ENCODE data around the gene SUMF2. TPM values are rescaled to one million over a fixed set of nuclear protein-coding genes. Genes with fewer than 3 reads are reported as not detected.
"Not testable (repeated sequence)": the region's sequence is repeated elsewhere in the genome, so short reads cannot be mapped to it uniquely, and the experiment has no call there.

The SUMF2 gene
- total and polyA plus RNA-seq, 2 experiments from 2014 or later = 186 to 188 TPM

- Histone ChIP-seq H2AFZ (no peak overlapping the region), H3F3A (ENCODE audit: insufficient read depth) (peaks cover 56% of the 10 kb centered on the region), H3K9me3 (ENCODE audit: low read depth) (no peaks in the 10 kb centered on the region), H3K9ac (peak overlapping the region; percentile 95), H3K9me2 (ENCODE audit: insufficient read depth) (no peaks in the 10 kb centered on the region), H3K36me3 (ENCODE audit: low read depth) (peaks cover 44% of the 10 kb centered on the region), H4K20me1 (ENCODE audit: insufficient read depth) (no peaks in the 10 kb centered on the region), H3K4me2 (ENCODE audit: unreplicated experiment) (peak overlapping the region; percentile 66), H3K4me3 (peak overlapping the region; percentile 87), H3K27me3 (replicated peaks; ENCODE audit: insufficient read depth) (no peaks in the 10 kb centered on the region), H3K79me2 (ENCODE audit: insufficient read depth) (peaks cover 86% of the 10 kb centered on the region), H3K27ac (no peak overlapping the region), H3K4me1 (ENCODE audit: insufficient read depth) (peaks cover 8% of the 10 kb centered on the region)
- no peak for TF ChIP-seq EZH2 (IDR thresholded peaks at IDR 0.05; ENCODE audit: insufficient read depth, poor library complexity, severe bottlenecking)
- no peak for TF ChIP-seq EZH2phosphoT487 (IDR thresholded peaks at IDR 0.05; ENCODE audit: insufficient read depth, low read depth)
- DNase-seq = no peak
- in situ Hi-C loops (cut with MboI) = loop anchor here (25.0 kb wide), 1 partner anchor 1291 kb away; the partner anchor contains the start of gene SEC61G
- 87 to 90% methylated on average over 9 of the region's 9 CpGs for WGBS, 2 experiments (ENCODE audit: low coverage in 1 of 2, low lambda C conversion rate in 2 of 2, missing lambda C conversion rate in 2 of 2)
Observed at GRCh38 chr7:56053379-56053778, 10.7 kb upstream of the SUMF2 start.

GRCh38 chr7:56053993-56054392 is 10.1 kb upstream of the SUMF2 start:
- no peak overlapping the region for H2AFZ ChIP-seq
- H3K9me3 ChIP-seq (ENCODE audit: low read depth) = no peaks in the 10 kb centered on the region
- H3K9me2 ChIP-seq (ENCODE audit: insufficient read depth) = no peaks in the 10 kb centered on the region
- peak overlapping the region; percentile 95; the same call in 1 of the 2 replicates for H3K9ac ChIP-seq
- H3K4me2 ChIP-seq (ENCODE audit: unreplicated experiment) = peak overlapping the region; percentile 66
- peaks cover 47% of the 10 kb centered on the region for H3K36me3 ChIP-seq (ENCODE audit: low read depth)
- in situ Hi-C loops (cut with MboI) = loop anchor here (25.0 kb wide), 1 partner anchor 1292 kb away; the partner anchor contains the start of gene SEC61G
- H3K79me2 ChIP-seq (ENCODE audit: insufficient read depth) = peaks cover 92% of the 10 kb centered on the region
- peaks cover 8% of the 10 kb centered on the region for H3K4me1 ChIP-seq (ENCODE audit: insufficient read depth)
- H3K27ac ChIP-seq = no peak overlapping the region
- no peak overlapping the region for H3K4me3 ChIP-seq
- DNase-seq = no peak
- no peaks in the 10 kb centered on the region for H4K20me1 ChIP-seq (ENCODE audit: insufficient read depth)
- WGBS, 2 experiments (ENCODE audit: low coverage in 1 of 2, low lambda C conversion rate in 2 of 2, missing lambda C conversion rate in 2 of 2) = 72 to 85% methylated on average over 2 of the region's 2 CpGs
- H3F3A ChIP-seq (ENCODE audit: insufficient read depth) = peaks cover 57% of the 10 kb centered on the region
- H3K27me3 ChIP-seq (replicated peaks; ENCODE audit: insufficient read depth) = no peaks in the 10 kb centered on the region
- TF ChIP-seq EZH2 (IDR thresholded peaks at IDR 0.05; ENCODE audit: insufficient read depth, poor library complexity, severe bottlenecking) (no peak), EZH2phosphoT487 (IDR thresholded peaks at IDR 0.05; ENCODE audit: insufficient read depth, low read depth) (no peak)

GRCh38 chr7:56062382-56062781 is 1.7 kb upstream of the SUMF2 start:
- H3F3A ChIP-seq (ENCODE audit: insufficient read depth) = peaks cover 63% of the 10 kb centered on the region
- in situ Hi-C loops (cut with MboI) = loop anchor here (25.0 kb wide), 1 partner anchor 1300 kb away; the partner anchor contains the start of gene SEC61G
- H2AFZ ChIP-seq = no peak overlapping the region
- no peaks in the 10 kb centered on the region for H3K9me3 ChIP-seq (ENCODE audit: low read depth)
- peak overlapping the region; percentile 86 for H3K27ac ChIP-seq
- H3K27me3 ChIP-seq (replicated peaks; ENCODE audit: insufficient read depth) = no peaks in the 10 kb centered on the region
- H3K9ac ChIP-seq = peak overlapping the region; percentile 17; the same call in 1 of the 2 replicates
- peak overlapping the region; percentile 62 for H3K4me2 ChIP-seq (ENCODE audit: unreplicated experiment)
- no peak overlapping the region for H3K4me3 ChIP-seq
- H3K9me2 ChIP-seq (ENCODE audit: insufficient read depth) = no peaks in the 10 kb centered on the region
- H3K79me2 ChIP-seq (ENCODE audit: insufficient read depth) = peaks cover 52% of the 10 kb centered on the region
- peak; percentile 75 for DNase-seq
- no peaks in the 10 kb centered on the region for H4K20me1 ChIP-seq (ENCODE audit: insufficient read depth)
- TF ChIP-seq EZH2 (IDR thresholded peaks at IDR 0.05; ENCODE audit: insufficient read depth, poor library complexity, severe bottlenecking) (no peak), EZH2phosphoT487 (IDR thresholded peaks at IDR 0.05; ENCODE audit: insufficient read depth, low read depth) (no peak)
- 37 to 40% methylated on average over 2 of the region's 2 CpGs for WGBS, 2 experiments (ENCODE audit: low coverage in 1 of 2, low lambda C conversion rate in 2 of 2, missing lambda C conversion rate in 2 of 2)
- H3K36me3 ChIP-seq (ENCODE audit: low read depth) = peaks cover 37% of the 10 kb centered on the region
- peaks cover 31% of the 10 kb centered on the region for H3K4me1 ChIP-seq (ENCODE audit: insufficient read depth)

- H3K27ac ChIP-seq = peak overlapping the region; percentile 86
- WGBS, 2 experiments (ENCODE audit: low coverage in 1 of 2, low lambda C conversion rate in 2 of 2, missing lambda C conversion rate in 2 of 2) = 69 to 71% methylated on average over 7 of the region's 7 CpGs
- TF ChIP-seq EZH2 (IDR thresholded peaks at IDR 0.05; ENCODE audit: insufficient read depth, poor library complexity, severe bottlenecking) (no peak), EZH2phosphoT487 (IDR thresholded peaks at IDR 0.05; ENCODE audit: insufficient read depth, low read depth) (no peak)
Observed at GRCh38 chr7:56063500-56063881, 595 bp upstream of the SUMF2 start.

GRCh38 chr7:56066376-56066775 is 2.3 kb downstream of the SUMF2 start:
- not testable (repeated sequence) for H4K20me1 ChIP-seq (ENCODE audit: insufficient read depth); H3K9me3 ChIP-seq (ENCODE audit: low read depth); H3K9me2 ChIP-seq (ENCODE audit: insufficient read depth); H2AFZ ChIP-seq; H3K27me3 ChIP-seq (replicated peaks; ENCODE audit: insufficient read depth); DNase-seq; H3K9ac ChIP-seq; H3K4me3 ChIP-seq; H3K4me2 ChIP-seq (ENCODE audit: unreplicated experiment); H3K27ac ChIP-seq
- in situ Hi-C loops (cut with MboI) = loop anchor here (25.0 kb wide), 1 partner anchor 1304 kb away; the partner anchor contains the start of gene SEC61G
- Histone ChIP-seq H3K79me2 (ENCODE audit: insufficient read depth) (peaks cover 28% of the 10 kb centered on the region), H3F3A (ENCODE audit: insufficient read depth) (peaks cover 25% of the 10 kb centered on the region), H3K36me3 (ENCODE audit: low read depth) (peaks cover 16% of the 10 kb centered on the region), H3K4me1 (ENCODE audit: insufficient read depth) (peaks cover 27% of the 10 kb centered on the region)
- WGBS, 2 experiments (ENCODE audit: low coverage in 1 of 2, low lambda C conversion rate in 2 of 2, missing lambda C conversion rate in 2 of 2) = 95 to 96% methylated on average over 13 of the region's 13 CpGs

More at GRCh38 chr7:56063500-56063881, 595 bp upstream of the SUMF2 start:
- Histone ChIP-seq H3F3A (ENCODE audit: insufficient read depth) (peaks cover 51% of the 10 kb centered on the region), H3K36me3 (ENCODE audit: low read depth) (peaks cover 26% of the 10 kb centered on the region), H3K79me2 (ENCODE audit: insufficient read depth) (peaks cover 44% of the 10 kb centered on the region), H3K4me3 (peak overlapping the region; percentile 89; the same call in 1 of the 2 replicates), H3K9ac (peak overlapping the region; percentile 91), H3K27me3 (replicated peaks; ENCODE audit: insufficient read depth) (no peaks in the 10 kb centered on the region), H3K9me2 (ENCODE audit: insufficient read depth) (no peaks in the 10 kb centered on the region), H3K4me1 (ENCODE audit: insufficient read depth) (peaks cover 31% of the 10 kb centered on the region), H4K20me1 (ENCODE audit: insufficient read depth) (no peaks in the 10 kb centered on the region), H3K9me3 (ENCODE audit: low read depth) (no peaks in the 10 kb centered on the region), H3K4me2 (ENCODE audit: unreplicated experiment) (peak overlapping the region; percentile 93), H2AFZ (peak overlapping the region; percentile 88; the same call in 1 of the 2 replicates)
- in situ Hi-C loops (cut with MboI) = loop anchor here (25.0 kb wide), 1 partner anchor 1301 kb away; the partner anchor contains the start of gene SEC61G
- DNase-seq = no peak
